Sigmoid colon (tissue), 4 donors: ENCODE measurements around the gene SMTNL2.

Experiments
- EP300 ChIP-seq, 4 donors: sonication (generic); formaldehyde crosslinking; IDR thresholded peaks; one replicate each; pipeline ENCODE4 v1.6.1; 2017; ENCODE audit warnings: antibody characterized with exemption in 4 of 4
- POLR2AphosphoS5 ChIP-seq, 4 donors: sonication (generic); formaldehyde crosslinking; IDR thresholded peaks; one replicate each; pipeline ENCODE4 v1.6.1; 2017; ENCODE audit warnings: antibody characterized with exemption in 4 of 4
- TF ChIP-seq, protein P1 (sequence below), 4 experiments: fragments of 450-650 bp in 3 of 4; fragments of 200-600 bp in 1 of 4; IDR thresholded peaks; one replicate each; pipeline ENCODE4 v1.5.1; 2016 to 2019; ENCODE audit warnings: antibody characterized with exemption in 4 of 4, mild to moderate bottlenecking in 3 of 4, moderate library complexity in 2 of 4

DNA sequence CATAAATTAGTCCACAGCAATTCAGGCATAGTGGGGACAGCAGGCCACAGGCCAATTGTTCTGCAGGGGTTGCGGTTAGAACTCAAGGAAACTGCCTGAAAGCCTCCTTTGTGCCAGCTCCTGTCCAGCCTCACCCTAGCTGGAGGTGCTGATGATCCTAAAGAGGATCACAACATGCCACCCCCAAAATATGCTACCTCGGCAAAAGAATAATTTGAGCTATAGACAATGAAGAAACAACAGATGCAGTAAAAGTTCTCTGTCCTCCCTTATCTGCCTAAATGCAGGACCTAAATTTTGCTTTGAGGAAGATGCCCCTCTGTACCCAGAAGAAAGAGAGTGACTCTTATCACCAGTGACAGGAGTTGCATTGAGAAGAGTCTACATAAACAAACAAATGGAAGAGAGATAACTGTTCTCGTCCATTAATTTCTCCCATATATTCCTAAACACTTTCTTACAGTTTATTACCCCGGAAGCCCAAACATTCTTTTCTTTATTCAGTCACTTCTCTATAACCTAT lies 42.5 kb downstream of the SMTNL2 start:
- TF ChIP-seq, protein P1, sequence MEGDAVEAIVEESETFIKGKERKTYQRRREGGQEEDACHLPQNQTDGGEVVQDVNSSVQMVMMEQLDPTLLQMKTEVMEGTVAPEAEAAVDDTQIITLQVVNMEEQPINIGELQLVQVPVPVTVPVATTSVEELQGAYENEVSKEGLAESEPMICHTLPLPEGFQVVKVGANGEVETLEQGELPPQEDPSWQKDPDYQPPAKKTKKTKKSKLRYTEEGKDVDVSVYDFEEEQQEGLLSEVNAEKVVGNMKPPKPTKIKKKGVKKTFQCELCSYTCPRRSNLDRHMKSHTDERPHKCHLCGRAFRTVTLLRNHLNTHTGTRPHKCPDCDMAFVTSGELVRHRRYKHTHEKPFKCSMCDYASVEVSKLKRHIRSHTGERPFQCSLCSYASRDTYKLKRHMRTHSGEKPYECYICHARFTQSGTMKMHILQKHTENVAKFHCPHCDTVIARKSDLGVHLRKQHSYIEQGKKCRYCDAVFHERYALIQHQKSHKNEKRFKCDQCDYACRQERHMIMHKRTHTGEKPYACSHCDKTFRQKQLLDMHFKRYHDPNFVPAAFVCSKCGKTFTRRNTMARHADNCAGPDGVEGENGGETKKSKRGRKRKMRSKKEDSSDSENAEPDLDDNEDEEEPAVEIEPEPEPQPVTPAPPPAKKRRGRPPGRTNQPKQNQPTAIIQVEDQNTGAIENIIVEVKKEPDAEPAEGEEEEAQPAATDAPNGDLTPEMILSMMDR (IDR thresholded peaks at IDR 0.05): no peak
- no peak for TF ChIP-seq EP300 (IDR thresholded peaks at IDR 0.05)
- TF ChIP-seq POLR2AphosphoS5 (IDR thresholded peaks at IDR 0.05): no peak
